CD4-positive, alpha-beta T cell treated with Interleukin-10 for 1 hour (primary cell): Measurements from ENCODE around the gene NUS1.
A peak's percentile ranks its signal among the peaks of the same experiment; 100 is the strongest.
"Not testable (repeated sequence)": the region's sequence is repeated elsewhere in the genome, so short reads cannot be mapped to it uniquely, and the experiment has no call there.

Experiments used
- DNase-seq: peaks from one replicate; pipeline ENCODE4 v3.0.0-alpha.2; 2020

NUS1 gene

DNA sequence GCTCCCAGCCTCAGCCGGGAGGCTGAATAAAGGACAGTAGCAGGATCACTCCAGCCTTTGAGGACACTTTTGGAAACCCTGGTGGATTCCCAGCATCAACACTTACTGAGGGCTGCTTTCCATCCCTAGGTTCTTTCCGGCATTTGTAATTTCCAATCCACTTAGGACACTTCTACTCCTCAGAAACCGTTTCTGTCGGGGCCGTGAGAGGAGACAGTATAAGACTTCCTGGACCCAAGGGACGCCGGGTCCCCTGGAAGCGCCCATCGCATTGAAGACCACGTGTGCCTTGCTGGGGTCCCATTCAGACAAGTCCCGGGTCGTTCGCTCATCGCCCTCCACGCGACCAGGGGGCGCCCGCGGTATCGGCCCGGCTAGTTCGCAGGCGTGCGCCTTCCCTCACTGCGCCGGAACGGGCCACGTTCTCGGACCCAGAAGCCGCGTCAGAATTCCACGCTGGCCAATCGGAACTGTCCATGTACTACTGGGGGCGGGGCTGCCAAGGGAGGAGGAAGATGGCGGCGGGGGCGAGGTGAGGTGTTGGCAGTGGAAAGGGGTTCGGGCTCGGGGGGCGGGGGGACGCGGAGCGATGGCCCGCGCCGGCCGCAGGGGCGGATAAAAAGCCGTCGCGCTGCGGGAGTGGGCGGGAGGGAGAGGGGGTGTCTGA, at the start of gene NUS1:
Gene NUS1, plus strand, starts transcription at position 479 of the 667 bp plus-strand sequence. CDS start 202 bp downstream, outside the sequence.
- DNase-seq, result peak; percentile 99

DNA sequence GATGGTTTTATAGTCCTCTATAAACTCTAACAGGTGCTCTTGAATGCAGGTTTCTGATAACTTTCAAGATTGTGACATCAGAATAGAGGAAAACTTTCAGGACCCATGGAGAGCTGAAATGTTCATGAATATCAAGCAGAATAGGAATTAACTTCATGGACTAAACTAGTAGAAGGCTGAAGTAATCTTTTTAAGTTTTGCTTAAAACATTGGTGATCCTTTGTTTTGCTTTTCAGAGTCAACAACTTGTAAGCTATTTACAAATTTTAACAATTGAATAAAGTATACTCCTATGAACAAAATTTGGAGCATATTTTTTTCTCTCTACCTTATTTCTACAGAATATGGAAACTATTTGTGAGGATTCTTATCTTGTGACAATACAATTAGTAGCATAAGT, 47.7 kb upstream of the NUS1 start:
- no peak for DNase-seq

DNA sequence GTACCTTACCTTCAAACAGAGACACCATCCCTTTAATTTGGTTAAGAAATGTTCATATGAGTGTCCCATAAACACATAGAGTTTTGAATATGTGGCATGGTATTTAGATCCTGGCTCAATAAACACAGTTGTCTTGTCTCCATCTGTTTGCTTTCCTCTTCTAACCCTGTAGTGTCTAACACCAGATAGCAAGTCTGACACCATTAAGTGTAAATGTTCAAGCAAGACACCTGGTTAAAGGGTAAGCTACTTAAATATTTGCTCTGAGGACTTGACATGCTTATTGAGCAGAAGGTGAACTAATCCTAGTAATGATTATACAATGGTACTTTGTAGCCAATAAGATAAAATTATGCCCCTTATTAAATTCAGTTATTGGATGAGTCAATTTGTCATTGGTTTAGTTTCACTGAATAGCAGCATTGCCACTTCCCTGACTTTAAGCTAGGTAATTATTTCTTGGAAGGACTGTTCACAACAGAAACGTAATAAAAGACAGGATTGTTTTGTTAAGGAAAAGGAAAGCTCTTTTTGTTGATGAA, 46.1 kb upstream of the NUS1 start:
- DNase-seq, result no peak

DNA sequence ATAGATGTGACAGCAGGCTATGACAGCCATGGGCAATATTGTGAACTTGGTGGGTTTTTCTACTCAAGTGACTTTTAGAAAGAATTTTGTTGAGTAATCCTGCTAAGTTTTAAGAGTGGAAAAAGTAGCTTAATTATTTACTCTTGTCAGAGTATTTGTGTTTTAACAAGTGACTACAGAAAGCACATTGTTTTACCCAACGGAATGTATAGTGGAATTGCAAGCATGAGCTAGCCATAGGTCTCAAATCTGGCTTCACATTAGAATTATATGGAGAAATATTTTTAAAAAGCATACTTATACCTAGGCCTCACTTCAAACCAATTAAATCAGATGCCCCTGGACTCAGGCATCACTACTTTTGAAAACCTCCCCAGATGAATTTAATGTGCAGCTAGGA, 37.5 kb upstream of the NUS1 start:
- DNase-seq, result no peak

DNA sequence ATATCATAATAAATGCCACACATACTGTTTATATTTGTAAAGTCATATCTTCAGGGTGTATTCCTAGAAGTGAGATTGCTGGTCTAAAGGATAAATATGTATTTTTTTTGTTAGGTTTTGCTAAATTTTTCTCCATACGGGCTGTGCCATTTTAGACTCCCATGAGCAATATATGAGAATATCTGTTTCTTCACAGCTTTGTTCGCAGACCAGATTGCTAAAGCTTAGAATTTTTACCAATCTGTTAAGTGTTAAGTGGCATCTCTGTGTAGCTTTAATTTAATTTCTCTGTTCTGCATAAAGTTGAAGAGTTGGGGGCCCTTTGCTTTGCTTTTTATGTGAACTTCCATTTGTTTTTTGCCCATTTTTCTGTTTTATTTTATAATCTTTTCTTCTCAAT, 32.3 kb upstream of the NUS1 start:
- DNase-seq, result no peak

DNA sequence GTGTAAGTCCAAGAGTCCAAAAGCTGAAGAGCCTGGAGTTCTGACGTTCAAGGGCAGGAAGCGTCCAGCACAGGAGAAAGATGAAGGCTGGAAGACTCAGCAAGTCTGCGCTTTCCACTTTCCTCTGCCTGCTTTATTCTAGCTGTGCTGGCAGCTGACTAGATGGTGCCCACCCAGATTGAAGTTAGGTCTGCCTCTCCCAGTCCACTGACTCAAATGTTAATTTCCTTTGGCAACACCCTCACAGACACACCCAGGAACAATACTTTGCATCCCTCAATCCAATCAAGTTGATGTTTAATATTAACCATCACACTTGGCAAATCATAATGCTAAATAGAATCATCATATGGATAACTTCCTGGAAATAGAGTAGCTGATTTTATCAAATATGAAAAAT, 23.3 kb upstream of the NUS1 start:
- not testable (repeated sequence) for DNase-seq

DNA sequence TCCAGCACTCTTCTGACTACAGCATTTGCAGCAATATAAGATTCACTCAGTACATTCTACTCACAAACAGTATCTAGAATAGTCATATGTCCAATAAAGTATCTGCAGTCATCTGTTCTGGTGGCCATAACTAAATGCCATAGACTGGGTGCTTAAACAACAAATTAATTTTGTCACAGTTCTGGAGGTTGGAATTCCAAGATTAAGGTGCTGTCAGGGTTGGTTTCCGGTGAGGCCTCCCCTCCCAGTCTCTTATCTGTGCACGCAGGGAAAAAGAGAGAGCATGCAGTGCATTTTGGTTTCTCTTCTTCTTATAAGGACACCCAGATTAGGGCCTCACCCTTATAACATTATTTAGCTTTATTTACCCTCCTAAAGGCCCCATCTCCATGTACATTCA, 21.3 kb upstream of the NUS1 start:
- DNase-seq, result no peak

DNA sequence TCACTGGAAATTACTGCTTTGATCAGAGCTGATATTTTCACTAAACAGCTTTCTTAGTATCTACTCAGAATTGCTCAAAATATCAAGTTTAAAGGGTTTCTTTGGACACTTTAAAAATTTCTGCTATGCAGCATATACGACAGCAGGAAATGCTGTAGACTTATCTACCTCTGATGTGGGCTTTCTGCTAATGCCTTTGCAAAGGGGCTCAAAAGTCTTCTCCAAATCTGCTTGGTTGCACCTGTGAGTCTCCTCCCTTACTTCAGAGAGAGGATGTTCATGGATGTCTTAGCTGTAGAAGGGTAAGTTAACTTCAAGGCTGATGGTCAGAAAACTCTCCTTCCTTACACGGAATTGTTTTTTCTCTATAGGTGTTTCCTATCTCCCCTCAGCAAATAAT, 19.9 kb upstream of the NUS1 start:
- DNase-seq, result no peak

DNA sequence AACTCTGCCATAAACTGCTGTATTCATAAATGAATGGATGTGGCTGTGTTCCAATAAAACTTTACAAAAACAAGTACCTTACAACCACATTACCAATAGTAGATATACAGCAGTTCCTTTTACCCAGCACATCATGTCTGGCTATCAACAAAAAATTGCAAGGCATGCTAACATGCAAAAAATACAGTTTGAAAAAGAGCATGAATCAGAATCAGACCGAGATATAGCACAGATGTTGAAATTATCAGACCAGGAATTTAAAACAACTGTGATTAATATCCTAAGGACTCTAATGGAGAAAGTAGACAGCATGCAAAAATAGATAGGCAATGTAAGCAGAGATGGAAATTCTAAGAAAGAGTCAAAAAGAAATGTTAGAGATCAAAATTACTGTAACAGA, 8.4 kb upstream of the NUS1 start:
- no peak for DNase-seq

DNA sequence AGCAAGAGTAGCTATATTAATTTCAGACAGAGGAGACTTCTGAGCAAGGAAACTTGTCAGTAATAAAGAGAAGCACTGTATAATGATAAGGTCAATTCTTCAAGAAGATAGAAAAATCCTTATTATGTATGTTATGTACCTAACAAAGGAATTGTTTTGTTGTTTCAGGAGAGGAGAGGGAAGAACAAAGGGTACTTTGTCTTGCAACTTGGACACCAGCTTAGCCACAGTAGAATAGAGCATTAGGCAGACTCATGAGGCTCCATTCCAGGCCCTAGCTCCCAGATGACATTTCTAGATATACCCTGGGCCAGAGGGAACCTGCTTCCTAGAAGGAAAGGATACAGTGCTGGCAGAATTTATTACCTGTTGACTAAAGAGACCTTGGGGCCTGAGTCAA, 6.5 kb upstream of the NUS1 start:
- no peak for DNase-seq

DNA sequence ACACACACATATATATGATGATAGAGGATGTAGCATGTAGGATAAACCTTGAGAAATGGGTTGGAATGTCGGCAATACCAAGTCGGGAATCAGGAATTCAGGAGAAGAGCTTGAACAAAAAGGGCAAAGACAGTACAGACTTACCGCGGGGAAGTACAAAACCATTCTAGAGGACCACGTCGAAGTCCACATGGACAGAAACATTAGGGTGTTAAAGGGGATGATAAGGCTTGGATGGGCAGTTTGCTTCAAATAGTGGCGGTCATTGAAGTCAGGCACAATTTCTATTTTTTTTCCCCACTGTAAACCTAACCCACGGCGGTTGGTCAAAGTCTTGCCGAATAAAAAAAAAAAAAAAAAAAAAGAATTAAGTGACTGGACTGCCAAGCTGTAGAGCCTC, 766 bp upstream of the NUS1 start:
- no peak for DNase-seq

DNA sequence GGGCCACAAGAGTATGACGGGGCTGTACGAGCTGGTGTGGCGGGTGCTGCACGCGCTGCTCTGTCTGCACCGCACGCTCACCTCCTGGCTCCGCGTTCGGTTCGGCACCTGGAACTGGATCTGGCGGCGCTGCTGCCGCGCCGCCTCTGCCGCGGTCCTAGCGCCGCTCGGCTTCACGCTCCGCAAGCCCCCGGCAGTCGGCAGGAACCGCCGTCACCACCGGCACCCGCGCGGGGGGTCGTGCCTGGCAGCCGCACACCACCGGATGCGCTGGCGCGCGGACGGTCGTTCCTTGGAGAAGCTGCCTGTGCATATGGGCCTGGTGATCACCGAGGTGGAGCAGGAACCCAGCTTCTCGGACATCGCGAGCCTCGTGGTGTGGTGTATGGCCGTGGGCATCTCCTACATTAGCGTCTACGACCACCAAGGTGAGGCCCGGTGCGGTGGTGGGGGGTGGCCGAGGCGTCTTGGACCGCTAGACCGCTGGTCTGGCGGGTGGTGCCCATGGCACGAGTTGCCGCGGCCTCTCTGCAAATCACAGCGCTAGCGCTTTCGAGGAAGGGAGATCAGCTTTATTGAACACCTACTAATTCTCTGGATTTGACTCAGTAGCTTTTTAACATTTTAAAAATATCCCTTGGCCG, 511 bp downstream of the NUS1 start:
- not testable (repeated sequence) for DNase-seq

DNA sequence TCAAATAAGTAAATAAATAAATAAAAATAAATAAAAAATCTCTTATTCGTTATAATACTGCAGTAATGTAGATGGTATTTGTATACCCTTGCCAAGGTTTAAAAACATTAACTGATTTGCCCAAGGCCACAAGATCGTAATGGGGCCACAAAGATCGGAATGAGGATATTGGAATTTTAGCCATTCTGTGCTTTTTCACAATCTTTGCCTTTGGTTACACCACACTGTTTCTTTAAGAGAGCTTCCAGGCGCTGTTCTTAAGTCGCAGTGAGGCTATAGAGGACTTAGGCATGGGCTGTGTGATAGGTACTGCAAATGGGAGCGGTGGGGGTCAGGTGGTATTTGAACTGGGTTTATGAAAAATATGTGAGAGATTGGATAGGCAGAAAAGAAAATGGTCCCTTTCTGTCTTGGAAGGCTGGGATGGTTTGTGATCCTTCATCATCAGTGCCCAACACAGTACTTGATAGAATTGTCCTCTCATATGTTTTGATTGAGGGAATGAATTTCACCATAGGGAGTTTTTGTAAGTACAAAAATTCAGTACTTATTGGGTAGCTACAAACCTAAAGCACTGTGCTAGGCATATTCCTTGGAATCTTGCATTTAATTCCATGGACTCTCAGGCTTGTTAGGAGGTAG, 1.4 kb downstream of the NUS1 start:
- no peak for DNase-seq

DNA sequence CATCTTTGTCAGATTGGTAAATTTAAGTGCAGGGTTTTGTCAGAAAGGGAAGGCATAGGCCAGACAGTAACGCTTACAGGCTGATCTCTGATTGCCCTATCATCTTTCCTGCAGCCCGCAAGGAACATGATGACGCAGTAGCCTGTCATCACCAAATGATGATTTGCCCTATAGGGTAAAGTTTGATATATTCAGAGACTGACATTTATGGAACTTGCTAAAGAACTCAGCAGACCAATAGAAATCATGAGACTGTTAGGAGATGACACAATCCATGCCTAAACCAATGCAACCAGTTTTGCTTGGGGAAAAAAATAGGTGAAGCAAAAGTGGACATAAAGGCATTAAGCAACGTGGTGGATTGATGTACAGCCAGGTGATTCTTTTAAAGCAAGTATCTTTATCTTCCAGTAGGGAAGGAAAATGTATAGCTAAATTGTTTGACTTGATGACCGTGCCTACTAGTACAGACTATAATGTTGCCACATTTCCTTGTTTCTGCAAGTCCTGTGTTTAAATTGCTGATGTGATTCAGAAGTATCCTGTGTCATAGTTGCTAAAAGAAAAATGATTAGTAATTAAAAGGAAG, 2.4 kb downstream of the NUS1 start:
- peak; percentile 20 for DNase-seq

DNA sequence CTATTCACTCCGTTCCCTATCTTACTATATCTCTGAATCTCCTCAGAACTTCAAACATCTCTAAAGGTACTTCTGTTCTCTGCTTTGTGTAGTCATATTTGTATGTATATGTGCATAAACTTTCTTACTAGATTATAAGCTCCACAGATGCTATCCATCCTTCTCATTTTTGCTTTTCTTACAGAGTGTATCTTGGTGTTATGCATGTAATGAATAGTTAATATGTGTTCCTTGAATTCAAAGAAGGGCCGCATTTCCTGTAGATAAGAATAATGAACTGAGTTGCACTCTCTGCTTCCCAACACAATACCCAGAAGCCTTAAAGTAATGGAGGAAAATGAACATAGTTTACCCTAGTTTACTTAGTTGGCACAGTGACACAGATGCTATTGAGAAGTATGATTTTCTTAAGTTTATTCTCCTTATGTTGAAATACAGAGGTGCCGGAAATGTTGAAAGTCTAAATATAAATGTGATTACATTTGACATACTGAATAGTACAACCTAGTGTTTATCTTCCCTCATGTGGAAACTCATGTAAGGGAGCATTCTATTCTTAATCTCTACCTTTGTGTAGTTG, 6.0 kb downstream of the NUS1 start:
- DNase-seq, result no peak

DNA sequence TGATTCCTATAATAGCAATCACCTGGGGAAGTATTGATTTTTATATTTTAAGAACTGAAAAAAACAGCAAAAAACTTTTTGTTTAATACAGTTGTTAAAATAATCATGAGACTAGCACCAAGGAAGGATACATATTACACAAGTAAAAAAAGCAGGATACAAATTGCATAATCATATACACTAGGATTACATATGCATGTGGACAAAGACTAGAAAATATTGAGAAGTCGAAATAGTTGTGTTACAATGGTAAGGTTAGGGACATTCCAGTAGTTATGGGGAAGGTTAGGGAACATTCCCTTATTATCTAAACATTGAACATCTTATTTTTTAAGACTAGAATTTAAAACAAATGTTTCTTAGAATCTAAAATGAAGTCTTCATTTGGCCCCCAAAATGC, 9.5 kb downstream of the NUS1 start:
- DNase-seq, result no peak

DNA sequence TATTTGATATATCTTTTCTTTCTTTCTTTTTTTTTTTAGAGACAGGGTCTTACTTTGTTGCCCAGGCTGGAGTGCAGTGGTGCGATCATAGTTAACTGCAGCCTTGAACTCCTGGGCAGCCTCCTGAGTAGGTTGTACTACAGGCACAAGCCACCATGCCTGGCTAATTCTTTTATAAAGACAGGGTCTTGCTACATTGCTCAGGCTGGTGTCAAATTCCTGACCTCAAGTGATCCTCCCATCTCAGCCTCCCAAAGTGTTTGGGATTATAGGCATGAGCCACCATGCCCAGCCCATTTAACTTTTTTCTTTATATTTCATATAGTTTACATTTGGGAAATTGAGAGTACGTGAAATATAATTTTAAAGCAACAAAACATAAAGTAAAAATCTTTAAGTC, 10.1 kb downstream of the NUS1 start:
- no peak for DNase-seq

DNA sequence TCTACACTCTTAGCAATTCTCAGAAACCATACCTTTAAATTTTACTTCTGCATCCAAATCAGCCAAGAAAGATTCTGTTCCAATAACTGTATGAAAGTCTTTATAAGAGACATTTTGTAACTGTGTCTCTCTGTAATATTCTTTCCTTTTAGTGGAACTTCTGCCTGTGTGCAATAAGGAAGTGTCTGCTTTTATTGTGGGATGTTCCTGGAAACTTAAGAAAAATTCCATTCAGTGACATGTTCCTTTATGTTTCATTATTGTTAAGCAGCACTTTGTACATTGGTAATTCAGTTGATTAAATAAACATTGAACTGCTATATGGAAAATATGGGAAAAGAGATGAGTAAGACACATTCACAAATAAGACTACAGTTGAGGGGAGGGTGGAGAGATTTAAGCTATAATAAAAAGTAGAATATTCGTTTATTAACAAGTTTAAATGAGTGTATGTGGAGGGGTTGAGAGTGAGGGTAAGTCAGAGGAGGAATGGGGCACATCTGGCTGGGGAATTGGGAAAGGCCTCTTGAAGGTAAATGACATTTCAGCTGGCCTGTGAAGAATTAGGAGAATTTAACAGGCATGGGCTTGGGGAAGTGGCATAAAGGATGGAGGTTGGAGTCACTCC, 11.9 kb downstream of the NUS1 start:
- DNase-seq, result no peak

DNA sequence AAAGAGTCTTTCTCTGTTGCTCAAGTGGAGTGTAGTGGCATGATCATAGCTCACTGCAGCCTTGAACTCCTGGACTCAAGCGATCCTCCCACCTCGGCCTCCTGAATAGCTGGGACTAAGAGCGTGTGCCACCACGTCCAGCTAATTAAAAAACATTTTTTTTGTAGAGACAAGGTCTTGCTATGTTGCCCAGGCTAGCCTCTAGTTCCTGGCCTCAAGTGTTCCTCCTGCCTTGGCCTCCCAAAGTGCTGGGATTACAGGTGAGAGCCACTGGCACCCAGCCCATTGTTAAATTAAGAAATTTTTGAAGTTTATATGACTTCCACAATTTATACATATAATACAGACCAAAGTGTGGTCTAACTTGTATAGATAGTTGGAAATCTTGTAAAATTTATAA, 14.3 kb downstream of the NUS1 start:
- not testable (repeated sequence) for DNase-seq

DNA sequence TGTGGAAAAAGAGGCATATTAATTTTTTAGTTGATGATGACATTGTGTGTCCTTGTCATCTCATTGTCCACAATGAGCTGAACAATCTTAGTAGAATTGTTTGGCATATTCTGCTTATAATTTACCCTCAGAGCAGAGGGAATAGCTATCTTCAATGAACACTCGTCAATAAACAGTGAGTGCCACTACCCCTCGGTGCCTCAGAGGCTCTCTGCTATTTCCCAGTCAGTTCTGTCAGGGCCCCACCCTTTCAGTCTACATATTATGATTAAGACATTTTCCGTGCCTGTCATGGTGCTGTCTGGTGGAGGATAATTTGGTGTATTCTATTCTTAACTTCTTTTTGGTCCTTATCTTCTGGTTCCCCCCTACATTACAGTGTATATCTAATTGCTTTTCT, 31.2 kb downstream of the NUS1 start:
- no peak for DNase-seq

DNA sequence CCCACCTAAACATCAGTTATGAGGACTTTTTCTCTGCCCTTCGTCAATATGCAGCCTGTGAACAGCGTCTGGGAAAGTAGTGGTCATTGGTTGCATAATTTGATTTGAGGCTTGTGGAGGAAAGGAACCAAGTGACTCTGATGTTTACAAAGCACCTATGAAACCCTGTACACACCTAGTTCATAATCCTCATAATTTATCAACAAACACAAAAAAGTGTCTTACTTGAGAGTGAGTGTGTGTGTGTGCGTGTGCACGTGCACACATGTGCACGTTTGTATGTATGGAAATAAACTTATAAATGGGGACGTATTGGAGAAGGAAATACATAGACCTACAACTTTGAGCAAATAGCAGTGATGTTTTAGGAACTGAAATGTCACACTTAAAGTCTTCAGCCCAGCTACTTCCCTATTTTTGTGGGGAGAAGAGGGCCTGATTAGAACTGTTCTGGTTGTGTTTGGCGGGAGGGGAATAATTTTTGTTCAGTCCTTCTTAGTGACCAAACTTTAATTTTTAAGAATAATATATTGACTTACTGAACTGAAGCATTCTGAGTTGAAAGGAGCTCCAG, 31.8 kb downstream of the NUS1 start:
- DNase-seq, result not testable (repeated sequence)

DNA sequence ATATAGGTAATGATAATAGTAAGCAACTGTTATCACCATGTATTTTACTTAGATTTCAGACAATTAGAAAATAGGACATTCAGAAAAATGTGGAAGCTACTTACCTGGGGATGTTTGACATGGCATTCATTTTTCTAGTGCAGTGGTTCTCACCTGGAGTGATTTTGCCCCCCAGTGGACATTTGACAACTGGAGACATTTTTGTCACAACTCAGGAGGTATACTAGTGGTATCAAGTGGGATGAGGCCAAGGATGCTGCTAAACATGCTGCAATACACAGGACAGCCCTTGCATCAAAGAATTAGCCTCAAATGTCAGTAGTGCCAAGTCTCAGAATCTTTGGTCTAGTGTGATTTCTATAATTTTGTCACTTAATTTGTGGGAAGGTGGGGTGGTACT, 36.1 kb downstream of the NUS1 start:
- DNase-seq, result no peak

DNA sequence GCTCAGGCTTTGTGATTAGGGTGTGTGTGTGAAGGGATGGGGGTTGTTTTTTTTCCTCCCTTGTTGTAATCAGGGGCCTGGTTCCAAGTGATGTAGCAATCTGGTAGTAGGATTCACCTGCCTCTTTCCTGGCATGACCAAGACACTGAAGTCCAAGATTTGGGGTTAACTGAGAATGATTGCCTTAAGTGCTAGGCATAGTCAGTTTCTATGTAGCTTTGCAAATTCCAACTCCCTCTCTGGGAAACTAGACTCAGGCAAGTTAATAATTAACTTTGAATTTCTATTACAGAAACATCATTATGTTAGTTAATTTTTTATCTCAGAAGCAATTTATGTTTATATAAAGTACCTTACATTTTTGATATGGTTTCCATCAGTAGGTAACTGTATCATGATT, 43.6 kb downstream of the NUS1 start:
- DNase-seq, result no peak
